GM04503 (cell line): ENCODE data around the gene CUEDC1.

Experiments
- DNase-seq: peaks from one replicate; pipeline ENCODE4 v3.0.0-alpha.2; 2012; ENCODE audit warnings: low read depth

The CUEDC1 gene

DNA sequence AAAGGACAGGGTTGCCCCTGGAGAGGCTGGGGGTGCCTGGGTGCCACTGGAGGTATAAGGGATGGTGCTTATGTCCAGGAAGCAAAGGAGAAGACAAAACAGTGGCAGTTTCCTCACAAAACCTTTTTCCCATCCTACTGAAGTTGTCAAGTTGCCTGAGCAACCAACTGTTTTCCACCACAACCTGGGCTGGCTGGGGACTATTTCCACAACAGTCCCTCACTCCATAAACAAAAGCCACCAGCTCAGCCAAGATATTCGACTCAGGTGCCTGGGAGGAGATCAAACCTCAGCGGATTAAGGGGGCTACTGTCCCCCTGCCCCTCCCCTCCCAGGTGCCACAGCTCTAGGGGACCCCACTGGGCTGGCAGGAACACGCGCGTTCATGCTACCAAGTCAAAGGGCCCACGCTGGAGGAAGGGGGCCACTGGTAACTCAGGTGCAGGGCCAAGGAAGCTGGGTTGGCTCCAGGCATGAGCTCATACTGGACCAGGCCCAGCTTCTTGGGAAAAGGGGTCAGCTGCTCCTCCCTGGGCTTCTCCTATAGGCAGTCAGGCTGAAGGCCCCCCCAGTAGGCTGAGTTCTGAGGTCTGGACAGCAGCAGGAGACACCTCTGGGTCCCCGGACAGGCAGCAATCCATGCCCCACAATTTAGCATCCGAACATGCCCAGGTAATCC is 59.7 kb downstream of the CUEDC1 start:
- DNase-seq: no peak

DNA sequence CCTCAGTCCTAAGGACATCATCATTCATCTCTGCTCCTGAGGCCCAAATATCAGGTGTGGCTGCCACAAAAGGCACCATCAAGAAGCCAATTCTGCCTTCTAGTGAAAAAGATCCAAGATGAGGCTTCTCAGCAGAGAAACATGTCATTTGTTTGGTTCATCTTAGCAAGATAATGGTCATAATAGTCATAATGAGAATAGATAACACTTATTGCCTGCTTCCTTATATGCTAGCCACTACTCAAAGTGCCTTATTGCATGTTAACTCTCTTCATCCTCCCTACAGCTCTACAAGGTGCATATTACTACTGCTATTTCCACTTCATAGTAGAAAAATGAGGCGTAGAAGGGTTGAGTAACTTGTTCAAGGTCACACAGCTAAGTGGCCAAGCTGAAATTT is 60.4 kb downstream of the CUEDC1 start:
- DNase-seq: no peak

DNA sequence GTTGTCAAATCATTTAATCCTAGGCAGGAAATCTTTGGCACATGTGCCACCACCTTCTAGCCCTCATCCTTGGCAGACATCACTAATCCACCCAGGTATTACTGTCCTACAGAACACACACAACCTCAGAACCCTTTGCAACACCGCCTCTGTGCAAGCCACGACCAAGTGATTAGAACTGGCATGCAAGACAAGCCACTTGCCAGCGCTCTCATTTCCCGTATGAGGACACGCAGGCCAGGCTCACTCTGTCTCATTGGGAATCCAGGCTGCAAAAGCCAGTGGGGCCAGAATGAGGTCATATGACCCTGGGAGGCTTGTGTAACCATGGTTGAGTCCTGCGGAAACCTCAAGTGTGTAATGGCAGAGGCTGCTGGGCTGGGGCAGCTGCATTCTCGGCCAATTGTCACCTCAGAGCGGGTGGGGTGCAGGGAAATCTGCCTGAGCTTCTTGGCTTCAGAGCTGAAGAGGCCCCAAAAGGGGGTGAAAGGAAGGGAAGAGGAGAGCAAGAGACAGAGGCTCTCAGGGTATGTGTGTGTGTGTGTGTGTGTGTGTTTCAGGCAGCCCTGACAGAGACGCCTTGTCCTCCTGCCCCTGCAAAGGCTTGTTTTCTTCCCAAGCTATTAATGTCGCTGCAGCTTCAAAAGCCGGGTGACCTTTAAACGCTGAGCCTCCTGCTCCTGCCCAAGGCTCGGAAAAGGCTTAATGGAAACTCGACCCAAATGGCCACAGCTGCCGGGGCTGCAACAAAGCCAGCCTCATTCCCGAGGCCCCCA is 62.2 kb downstream of the CUEDC1 start:
- DNase-seq: peak; percentile 100

DNA sequence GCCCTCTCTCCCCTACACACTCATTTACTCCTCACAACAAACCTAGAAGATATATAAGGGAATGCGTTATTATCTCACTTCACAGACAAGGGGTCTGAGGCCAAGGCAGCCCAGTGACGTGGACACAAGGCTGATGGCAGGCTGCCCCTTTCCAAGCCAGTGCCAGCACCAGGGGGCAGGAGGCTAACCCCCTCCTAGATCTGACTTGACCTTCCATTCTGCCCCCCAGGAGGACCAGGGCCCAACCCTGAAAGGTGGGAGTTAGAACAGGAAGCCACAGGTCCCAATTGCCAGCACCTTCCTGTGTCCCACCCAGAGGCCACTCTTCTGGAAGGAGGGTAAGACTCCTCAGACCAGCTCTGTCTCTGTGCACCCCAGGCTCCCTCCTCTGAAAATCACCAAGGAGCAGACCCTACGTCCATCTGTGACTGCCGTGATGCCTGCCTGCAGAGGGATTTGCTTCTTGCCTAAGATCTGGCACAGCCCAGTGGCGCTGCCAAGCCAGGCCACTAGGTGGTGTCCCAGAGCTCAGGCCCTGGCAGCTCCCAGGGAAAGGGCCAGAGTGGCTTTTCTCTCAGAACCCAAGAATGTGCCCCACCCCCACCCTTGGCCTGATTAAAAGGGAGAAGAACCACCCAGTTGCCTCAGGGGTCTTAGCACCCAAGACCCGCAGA is 62.9 kb downstream of the CUEDC1 start:
- peak; percentile 67 for DNase-seq

DNA sequence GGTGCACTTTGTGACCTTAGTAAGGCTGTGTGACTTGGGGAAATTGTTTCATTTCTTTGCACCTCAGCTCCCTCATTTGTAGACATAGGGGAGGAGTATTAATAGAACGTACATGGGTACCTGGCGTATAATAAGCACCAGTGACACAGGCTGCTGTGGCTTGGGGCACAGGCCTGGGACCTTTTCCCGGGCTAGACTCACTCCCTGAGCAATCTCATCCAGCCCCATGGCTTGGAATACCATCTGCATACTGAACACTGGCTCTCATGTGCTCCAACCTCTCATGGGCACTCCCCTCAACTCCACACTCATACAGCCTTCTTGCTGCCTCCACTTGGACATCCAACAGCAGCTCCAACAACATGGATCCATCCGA is 64.4 kb downstream of the CUEDC1 start:
- no peak for DNase-seq

DNA sequence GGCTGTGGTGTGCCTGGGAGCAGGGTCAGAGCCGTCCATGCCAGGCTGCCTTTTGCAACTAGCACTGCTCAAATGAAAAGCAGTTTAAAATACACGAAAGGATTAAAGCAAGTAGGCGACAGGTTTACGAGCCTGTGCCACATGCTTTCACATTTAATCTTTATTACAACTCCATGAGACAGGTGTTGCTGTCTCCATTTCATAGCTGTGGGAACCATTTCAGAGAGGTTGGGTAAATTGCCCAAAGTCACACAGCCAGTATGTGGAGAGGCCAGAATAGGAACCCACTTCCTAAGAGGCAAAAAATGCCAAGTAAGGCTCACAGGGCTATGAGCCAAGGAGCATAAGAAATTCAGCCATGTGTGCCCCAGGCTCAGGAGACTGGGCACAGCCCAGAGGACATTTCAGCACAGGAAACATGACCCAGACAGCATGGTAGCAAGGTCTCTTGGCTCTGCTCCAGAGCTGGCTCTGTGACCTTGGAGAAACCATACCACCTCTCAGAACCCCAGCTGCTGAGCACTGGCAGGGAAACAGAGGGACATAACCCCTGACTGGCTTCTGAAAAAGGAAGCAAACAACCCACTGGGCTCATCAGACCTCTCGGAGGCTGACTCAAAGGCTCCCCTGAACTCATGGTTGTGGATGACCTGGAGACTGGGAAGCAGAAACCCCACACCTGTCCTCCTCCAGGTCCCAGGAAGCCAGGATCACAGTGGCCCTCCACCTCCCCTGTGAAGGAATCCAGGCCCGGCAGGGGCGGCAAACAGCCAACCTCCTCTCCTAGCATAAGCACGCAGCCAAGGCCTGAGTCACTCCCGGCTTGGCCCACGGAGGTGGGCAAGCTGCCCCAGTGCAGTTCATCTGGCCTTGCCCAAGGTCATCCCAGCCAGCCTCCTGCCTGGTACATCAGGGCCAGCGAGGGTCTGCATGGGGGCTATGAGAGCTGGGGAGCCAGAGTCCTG is 65.0 kb downstream of the CUEDC1 start:
- DNase-seq: peak; percentile 64

DNA sequence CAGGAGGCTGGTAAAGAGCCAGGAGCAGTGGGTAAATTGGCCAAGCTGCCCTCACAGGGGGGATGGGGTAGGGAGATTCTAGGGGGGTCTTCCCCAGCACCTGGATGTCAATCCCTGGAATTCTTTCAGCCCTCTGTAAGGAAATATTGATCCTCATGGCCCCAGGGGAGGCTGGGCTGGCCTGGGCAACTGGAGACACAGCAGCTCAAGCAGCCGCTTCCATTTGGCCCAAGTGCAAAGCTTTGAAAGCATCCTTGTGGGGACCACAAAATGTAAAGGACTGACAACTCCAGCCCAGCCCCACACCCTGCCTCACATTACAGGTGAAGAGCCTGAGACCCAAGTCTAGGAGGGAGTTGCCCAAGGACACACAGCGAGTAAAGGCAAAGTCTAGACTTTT is 66.0 kb downstream of the CUEDC1 start:
- no peak for DNase-seq

DNA sequence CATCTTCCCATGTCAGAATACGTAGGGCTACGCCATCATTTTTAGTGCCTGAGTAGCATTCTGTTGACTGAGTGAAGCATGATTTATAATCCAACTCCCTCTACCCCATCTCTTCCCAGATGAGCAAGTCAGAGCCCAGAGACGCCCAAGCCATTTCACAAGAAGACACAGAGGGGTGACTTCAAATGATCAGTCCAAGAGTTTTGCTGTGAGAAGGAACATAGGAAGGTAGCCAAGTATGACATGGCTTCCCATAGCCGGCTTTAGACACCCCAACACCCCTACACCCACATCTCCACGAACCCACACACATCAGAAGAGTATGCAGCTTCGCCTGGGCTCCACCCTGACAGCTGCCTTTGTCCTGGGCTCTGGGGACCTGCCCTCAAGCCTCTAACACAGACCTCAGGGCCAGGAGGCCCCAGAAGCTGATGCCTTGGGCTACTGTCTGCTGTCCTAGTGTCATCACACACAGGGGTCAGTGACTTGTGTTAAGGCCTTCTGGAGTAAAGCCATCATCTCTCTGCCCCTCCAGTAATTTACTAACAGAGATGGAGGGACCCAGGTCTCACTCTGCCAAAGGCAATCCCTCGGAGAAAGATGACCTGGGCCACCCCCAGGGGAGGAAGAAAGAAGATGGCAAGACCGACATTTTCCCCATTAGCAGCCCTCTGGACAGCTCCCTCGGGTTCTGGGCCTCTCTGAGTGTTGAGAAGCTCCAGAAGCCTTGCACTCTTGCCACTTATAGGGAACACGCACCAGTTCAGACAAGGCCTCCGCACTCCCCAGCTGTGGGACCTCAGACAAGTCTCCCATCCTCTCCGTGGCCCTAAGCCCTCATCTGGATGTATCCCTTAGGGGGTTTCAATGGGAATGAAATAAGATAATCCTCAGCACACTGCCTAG is 66.6 kb downstream of the CUEDC1 start:
- no peak for DNase-seq

DNA sequence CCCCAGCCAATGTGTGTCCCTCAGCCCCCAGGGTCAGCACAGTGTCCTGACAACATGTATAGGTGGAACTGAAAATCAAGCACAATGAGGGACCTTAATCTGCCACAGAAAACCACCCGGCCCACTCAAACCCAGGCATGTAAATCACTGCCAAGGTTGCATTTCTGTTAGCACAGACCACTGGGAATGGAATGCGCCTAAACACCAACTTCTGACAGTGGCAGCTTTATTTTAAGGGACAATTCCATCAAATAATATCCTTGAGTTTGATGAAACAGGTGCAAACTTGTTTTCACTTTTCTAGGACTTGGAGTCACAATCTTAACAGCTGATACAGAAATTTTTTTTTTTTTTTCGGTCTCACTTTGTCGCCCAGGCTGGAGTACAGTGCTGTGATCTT is 68.1 kb downstream of the CUEDC1 start:
- DNase-seq: no peak

DNA sequence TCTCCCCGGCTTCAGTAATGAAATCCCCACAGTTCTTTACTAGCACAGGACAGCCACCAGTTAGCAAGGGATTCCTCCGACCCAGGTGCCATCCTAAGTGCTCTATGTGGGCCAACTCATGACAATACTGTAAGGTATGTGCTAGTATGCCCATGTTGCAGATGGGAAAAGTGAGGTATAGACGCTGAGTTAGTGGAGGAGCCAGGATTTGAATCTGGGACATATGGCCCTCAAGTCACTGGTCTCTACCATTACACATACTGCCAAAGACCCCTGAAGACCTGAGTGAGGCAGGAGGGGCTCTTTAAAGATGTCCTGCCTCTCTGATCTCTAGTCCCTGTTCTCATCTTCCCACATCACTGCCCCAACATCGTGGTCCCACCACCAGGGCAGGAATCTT is 69.2 kb downstream of the CUEDC1 start:
- DNase-seq: no peak

DNA sequence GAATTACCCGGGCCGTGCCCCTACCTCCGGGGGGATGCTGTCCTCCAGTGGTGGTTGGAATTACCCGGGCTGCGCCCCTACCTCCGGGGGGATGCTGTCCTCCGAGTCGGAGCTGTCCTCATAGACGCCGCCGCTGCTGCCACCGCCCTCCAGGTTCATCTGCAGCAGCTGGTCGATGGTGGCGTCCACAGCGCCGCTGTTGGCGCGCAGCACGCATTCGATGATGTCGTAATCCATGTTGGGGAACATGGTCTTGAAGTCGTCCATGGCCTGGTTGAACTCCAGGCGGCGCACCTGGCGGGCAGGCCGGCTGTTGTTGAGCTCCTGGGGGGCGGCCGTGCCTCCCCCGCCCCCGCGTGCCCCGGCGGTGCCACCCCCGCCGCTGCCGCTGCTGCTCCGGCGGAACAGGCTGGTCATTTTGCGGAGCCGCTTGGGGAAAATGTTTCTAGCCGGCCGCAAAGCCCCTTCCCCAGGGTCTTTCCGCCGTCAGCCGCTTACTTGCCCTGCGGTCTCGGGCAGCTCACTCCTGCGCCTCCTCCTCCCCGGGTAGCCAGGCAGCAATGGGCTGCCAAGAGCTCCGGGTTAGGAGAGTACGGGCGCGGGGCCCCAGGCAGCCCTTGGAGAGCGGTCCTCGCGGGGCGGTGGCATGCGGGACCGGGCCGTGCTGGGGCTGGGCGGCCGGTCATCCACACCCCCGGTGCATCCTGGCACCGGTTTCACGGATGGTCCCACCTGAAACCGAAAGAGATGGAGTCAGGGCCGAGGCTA is 69.9 kb downstream of the CUEDC1 start:
- DNase-seq: no peak

DNA sequence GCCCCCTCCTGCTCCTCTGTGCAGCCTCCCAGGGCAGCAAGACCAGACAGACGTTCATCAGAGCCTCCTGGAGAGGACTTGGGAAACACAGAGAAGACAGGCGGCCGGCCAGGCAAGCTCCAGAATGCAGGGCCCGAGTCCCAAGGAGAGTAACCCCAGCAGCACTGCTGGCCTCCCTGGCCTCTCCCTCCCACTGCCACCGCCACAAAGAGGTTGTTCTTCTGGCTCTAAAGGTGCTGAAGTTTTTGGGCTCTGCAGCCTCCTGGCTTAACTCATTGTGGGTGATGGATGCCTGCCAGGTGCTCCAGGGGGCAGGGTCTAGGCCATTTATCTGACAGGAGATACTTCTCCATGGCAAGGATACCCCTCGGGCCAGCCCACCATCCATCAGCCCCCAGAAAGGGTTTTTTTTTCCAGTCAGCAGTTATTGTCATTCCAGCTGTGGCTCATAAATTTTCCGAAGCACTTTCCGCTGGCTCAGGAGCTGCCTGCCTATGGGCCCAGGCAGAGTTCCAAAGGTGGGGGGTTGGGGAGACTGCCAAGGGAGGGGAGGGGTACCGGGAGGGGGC is 73.3 kb downstream of the CUEDC1 start:
- DNase-seq: no peak

DNA sequence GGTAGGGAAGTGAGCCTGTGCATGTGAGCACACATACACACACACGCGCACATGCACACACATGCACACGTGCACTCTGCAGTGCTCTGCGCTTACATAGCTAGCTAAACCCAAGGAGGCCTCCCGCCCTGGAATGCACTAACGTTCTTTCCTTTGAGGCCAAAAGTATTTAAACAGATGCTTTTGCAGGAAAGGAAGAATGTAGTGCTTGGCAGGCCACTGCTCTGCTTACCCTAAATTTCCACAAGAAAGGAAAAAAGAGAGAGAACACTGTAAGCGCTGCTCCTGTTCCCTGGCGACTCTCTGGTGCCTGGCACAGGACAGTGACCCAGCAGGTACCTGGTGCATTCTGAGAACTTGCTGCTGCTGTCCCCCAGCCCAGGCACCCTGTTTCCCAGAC is 74.1 kb downstream of the CUEDC1 start:
- peak; percentile 61 for DNase-seq

DNA sequence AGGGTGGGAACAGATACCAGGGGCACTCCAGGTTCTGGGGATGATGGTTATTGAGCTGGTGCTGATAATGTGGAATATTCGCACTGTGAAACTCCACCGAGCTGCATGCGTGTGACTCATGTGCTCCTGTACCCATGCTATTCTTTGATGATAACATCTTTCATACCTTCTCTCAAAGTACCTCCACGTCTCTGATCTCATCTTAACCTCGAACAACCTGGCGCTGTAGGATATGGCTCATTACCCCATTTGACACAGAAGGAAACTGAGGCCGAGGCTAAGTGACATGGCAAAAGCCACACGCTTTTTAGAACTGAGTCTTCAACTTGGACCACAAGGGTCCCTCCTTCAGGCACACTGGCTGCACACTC is 75.1 kb downstream of the CUEDC1 start:
- DNase-seq: no peak

DNA sequence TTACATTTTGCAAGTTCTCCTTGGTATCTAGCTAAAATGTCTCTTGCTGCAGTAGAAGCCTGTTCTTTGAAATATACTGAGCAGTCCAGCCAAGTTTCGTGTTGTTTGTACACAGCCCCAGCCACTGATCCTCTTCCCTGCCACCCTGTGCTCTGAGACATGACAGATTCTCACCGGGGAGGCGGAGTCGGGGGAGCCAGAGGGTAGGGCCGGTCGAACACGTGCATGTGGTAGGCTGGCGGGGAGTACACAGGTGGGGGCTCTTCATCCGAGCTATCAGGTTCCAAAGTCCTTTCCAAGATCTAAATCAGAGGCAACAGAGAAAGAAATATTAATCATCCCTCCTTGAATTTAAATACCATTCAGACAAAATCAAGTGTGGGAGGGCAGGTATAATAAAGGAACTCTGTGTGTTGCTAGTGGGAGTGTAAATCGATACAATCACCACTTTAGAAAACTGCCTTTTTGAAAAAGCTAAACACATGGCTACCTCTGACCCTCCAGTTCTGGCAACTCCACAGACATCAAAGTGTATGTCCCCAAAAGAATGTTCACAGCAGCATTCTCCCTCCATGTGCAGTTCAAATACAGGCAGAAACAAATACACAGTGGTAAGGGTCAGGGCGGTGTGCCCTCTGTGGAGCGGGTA is 75.7 kb downstream of the CUEDC1 start:
- DNase-seq: no peak

DNA sequence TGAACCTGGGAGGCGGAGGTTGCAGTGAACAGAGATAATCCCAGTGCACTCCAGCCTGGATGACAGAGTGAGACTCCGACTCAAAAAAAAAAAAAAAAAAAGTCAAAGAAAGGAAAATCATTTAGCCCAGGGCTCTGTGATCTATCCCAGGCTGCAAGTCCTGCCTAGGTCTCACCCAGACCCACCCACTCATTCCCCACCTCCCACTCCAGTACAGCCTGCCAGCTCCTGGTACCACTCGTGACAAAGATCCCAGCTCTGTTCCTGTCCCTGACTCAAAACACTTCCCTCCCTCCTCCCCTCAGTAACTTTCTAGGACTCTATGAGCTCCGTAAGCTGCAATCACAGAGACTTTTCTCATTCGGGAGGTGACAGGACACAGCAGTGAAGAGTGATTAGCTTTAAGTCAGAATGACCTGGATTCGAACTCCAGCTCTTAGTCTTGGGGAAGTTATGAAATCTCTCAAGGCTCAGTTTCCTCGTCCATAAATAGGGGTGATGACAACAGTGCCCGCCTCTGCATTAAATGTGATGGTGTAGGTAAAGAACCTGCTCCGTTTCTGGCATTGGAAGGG is 77.3 kb downstream of the CUEDC1 start:
- DNase-seq: no peak

DNA sequence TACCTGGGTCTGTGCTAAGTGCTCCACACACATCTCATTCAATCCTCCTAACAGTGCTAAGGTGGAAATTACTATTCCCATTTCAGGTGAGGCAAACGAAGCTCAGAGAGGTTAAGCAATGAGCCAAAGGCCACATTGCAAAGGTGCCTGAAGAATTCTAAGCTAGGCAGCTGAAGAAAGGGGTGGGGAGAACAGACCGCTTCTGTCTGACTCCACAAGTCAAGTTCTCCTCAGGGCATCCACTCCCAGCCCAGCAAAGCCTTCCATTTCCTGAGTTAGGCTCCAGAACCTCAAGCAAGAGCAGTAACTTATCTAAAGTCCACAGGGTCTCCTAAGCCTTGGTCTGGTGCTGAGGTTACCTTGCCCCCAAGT is 78.4 kb downstream of the CUEDC1 start:
- DNase-seq: no peak

DNA sequence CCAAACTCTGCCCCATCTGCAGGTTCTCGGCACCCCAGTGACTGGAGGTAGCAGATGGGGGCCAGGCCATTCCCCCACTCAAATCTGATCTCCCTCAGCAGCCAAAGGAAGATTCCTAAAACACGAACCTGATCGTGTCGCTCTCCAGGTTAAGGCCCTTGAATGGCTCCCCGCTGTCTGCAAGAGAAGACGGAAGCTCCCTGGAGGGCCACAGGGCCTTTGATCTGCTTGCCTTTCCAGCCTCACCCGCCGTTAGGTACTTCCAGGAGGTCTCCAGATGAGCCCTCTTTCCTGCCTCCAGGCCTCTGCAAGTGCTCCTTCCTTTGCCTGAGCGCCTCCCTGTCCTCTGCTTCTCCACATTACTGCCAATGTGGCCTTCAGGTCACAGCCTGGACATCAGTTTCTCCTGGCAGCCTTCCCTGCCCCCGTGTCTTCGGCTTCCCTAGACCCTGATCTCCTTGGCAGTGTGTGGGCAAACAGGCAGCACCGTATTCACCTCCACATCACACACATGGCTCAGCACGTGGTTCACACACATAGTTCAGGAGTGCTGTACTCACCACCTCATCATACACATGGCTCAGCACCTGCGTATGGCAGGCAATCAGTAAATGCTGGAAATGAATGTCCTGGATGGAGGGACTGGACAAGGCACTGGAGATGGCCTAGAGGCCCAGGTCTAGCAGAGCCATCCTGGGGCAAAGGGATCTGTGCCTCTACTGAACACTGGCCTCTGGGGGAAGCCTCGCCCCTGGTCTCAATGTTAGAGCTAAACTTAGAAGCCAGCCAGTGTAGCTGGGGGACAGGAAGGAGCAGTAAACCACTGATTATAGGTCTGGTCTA is 79.0 kb downstream of the CUEDC1 start:
- DNase-seq: no peak
